ENCODE results near the gene ERGIC2.
"Not testable (repeated sequence)": the region's sequence is repeated elsewhere in the genome, so short reads cannot be mapped to it uniquely, and the experiment has no call there.

The ERGIC2 gene

GRCh38 chr12:29306682-29307081, 74.3 kb downstream of the ERGIC2 start:
- no peak for TF ChIP-seq CTCF (IDR thresholded peaks at IDR 0.05; ENCODE audit: insufficient read depth, low read depth, low read length, missing control alignments)
- H3K4me3 ChIP-seq (ENCODE audit: low read depth, low read length), result no peak overlapping the region
- DNase-seq (ENCODE audit: low read depth), result no peak

- no peak for TF ChIP-seq CTCF (IDR thresholded peaks at IDR 0.05; ENCODE audit: insufficient read depth, low read depth, low read length, missing control alignments)
- no peak overlapping the region for H3K4me3 ChIP-seq (ENCODE audit: low read depth, low read length)
- no peak for DNase-seq (ENCODE audit: low read depth)
Observed at GRCh38 chr12:29306266-29306665, 74.7 kb downstream of the ERGIC2 start.

- DNase-seq (ENCODE audit: low read depth), result no peak
- H3K4me3 ChIP-seq (ENCODE audit: low read depth, low read length), result no peak overlapping the region
- no peak for TF ChIP-seq CTCF (IDR thresholded peaks at IDR 0.05; ENCODE audit: insufficient read depth, low read depth, low read length, missing control alignments)
Observed at GRCh38 chr12:29304388-29304787, 76.6 kb downstream of the ERGIC2 start.

- DNase-seq (ENCODE audit: low read depth), result no peak
- H3K4me3 ChIP-seq (ENCODE audit: low read depth, low read length), result no peak overlapping the region
- TF ChIP-seq CTCF (IDR thresholded peaks at IDR 0.05; ENCODE audit: insufficient read depth, low read depth, low read length, missing control alignments), result no peak
Observed at GRCh38 chr12:29301114-29301513, 79.9 kb downstream of the ERGIC2 start.

- no peak overlapping the region for H3K4me3 ChIP-seq (ENCODE audit: low read depth, low read length)
- no peak for DNase-seq (ENCODE audit: low read depth)
- TF ChIP-seq CTCF (IDR thresholded peaks at IDR 0.05; ENCODE audit: insufficient read depth, low read depth, low read length, missing control alignments), result no peak
Observed at GRCh38 chr12:29299633-29300032, 81.3 kb downstream of the ERGIC2 start.

GRCh38 chr12:29291226-29291625, 89.7 kb downstream of the ERGIC2 start:
- no peak overlapping the region for H3K4me3 ChIP-seq (ENCODE audit: low read depth, low read length)
- no peak for DNase-seq (ENCODE audit: low read depth)
- TF ChIP-seq CTCF (IDR thresholded peaks at IDR 0.05; ENCODE audit: insufficient read depth, low read depth, low read length, missing control alignments), result no peak

- not testable (repeated sequence) for DNase-seq (ENCODE audit: low read depth); H3K4me3 ChIP-seq (ENCODE audit: low read depth, low read length)
Observed at GRCh38 chr12:29290475-29290874, 90.5 kb downstream of the ERGIC2 start.
